GM19023 (cell line): ENCODE data around the gene CCDC190.
"Not testable (repeated sequence)": the region's sequence is repeated elsewhere in the genome, so short reads cannot be mapped to it uniquely, and the experiment has no call there.

Source experiments
- ATAC-seq: cut with Tn5 transposase; IDR thresholded peaks from one replicate; pipeline ENCODE4 v1.9.1; 2021; ENCODE audit warnings: mild to moderate bottlenecking, moderate library complexity; ENCODE audit not compliant: unreplicated experiment

CCDC190 gene

GRCh38 chr1:162838863-162839262, 22.1 kb downstream of the CCDC190 start:
- no peak for ATAC-seq

DNA sequence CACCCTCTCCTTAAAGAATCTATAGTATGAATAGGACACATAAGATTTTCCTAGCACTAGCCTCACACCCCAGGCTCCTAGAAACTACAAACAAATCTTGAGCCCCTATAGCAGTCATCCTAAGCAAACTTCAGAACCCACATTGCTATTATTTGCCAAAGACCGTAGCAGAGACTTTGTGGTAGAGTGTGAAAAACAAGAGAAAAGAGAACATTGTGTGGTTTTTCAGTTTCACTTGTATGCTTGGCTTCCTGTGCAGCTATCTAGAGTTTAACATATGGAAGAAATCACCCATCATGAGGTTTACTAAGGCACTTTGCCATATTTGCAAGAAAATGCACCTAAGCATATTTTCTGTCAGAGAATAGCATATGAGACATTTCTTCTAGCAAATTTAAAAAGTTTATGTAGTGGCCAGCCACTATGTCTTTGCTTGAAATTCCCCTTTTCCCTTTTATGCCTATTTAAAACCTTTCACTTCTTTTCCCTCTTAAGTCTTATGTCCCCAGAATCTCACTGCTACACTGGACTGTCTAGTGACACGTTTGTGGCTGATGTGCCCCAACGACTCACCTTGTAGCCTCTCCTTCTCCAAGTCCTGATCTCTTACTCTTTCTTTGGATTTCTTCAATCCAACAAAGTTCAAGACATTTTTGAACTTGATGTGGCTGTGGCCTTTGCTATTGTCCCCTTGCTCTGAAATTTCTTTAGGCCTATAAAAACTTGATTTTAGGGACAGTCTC, 25.6 kb downstream of the CCDC190 start:
- peak; percentile 86 for ATAC-seq

- no peak for ATAC-seq
Measured at GRCh38 chr1:162832470-162832869, 28.5 kb downstream of the CCDC190 start.

DNA sequence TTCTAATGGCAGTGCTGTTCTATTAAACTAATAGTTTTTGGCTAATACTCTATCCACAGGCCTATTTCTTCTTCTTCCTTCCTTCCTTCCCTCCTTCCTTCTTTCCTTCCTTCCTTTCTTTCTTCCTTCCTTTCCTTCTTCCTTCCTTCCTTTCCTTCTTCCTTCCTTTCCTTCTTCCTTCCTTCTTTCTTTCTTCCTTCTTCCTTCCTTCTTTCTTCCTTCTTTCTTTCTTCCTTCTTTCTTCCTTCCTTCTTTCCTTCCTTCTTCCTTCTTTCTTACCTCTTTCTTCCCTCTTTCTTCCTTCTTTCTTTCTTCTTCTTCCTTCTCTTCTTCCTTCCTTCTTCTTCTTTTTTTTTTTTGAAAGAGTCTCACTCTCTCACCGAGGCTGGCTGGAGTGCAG, 31.7 kb downstream of the CCDC190 start:
- ATAC-seq, result no peak

- ATAC-seq, result no peak
Measured at GRCh38 chr1:162823771-162824525, 37.0 kb downstream of the CCDC190 start.

DNA sequence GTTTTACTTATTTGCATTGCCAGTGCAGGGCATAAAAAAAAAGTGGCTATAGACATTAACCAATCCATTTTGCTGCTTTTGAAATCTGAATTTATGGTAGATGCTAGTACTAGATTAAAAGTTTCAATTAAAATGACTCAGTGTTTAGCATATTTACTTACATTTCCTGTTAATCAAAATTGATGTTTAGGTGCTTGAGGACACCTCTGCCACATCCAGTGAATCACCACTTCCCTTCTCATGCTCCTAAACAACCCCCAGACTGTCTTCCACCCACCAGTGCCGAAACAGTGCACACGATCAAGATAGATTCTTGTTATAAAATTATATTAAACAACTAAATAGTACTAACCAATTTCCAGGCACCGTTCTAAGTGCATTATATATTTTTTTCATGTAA, 37.7 kb downstream of the CCDC190 start:
- no peak for ATAC-seq

DNA sequence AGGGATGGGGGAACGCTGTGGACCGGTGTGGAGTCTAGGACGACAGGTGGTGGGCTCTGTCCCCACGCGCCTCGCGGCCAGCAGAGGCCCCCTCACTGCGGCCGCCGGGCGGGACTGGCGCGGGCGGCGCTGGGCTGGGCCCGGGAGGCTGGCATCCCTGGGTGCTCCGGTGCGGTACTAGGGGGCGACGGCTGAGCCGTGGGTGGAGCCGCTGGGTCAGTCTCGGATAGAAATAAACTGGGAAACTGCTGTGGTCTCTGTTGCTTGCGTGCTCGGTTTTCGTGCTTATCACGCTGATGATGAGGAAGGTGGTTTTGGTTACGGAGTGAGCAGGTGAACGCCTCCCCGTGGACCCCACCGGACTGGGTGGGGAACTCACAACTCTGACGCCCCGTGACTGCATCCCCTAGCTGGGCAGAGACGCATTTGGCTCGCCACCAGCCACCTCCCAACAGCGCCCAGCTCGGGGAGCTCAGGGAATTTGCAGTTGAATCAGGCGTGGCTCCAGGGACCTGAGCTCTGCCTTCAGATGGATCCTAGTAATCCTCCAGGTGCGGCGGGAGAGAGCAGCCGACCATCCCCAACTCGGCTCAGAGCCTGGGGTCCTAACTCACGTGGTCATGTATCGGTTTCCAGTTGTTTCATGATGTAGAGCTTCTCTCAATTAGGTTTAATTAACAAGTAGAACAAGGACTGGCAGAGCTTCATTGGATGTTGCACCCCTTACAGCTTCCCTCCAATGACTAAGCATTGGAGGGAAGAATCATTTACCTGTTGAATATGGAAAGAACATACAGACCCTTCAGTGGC, 38.4 kb downstream of the CCDC190 start:
- ATAC-seq, result no peak

DNA sequence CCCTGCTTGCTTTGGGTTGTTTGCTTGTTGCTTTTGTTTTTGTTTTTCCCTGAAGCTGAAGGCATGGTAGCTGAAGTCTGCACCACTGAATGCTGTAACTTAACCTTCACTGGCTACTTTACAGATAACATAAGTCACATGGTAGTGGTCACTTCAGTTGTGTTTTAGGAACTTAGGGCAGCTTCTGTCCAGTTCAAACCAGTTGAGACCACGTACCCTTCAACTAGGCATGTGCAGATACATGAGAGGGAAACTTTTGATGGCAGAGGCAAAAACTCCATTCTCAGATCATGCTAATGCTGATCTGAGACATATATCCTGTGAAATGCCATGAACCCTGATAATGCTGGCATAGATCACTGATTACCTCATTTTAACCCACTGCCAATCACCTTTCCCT, 42.3 kb downstream of the CCDC190 start:
- ATAC-seq, result not testable (repeated sequence)

DNA sequence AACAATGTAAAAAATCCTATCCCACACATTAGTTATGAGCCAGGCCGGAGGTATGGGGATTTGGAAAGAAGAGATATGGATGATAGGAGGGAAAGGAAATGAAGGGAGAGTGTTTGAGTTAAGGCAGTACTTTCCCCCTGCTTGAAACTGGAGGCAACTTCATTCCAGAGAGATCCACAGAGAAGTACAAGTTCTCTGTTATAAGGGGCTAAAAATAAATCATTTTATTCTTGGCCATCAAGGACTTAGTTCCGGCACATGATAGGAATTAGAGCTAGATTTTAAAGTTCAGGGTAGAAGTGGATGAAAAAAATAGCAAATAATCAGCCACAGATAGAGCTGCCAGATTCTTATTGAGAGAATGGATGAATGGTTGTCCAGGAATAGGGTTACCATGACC, 42.8 kb downstream of the CCDC190 start:
- ATAC-seq, result not testable (repeated sequence)

GRCh38 chr1:162812357-162812756, 48.6 kb downstream of the CCDC190 start:
- not testable (repeated sequence) for ATAC-seq

DNA sequence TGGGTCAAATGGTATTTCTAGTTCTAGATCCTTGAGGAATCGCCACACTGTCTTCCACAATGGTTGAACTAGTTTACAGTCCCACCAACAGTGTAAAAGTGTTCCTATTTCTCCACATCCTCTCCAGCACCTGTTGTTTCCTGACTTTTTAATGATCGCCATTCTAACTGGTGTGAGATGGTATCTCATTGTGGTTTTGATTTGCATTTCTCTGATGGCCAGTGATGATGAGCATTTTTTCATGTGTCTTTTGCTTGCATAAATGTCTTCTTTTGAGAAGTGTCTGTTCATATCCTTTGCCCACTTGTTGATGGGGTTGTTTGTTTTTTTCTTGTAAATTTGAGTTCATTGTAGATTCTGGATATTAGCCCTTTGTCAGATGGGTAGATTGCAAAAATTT, 53.5 kb downstream of the CCDC190 start:
- ATAC-seq, result not testable (repeated sequence)
